Gastrocnemius medialis (tissue), 4 donors: ENCODE results near the gene LIN52. TPM values are rescaled to one million over a fixed set of nuclear protein-coding genes. Genes with fewer than 3 reads are reported as not detected.

Source experiments
- ATAC-seq, 2 donors: fragments of 150-250 bp; one replicate each; pipeline ENCODE4 v1.9.1; 2016
- DNase-seq, 2 donors: peaks; one replicate each; pipeline ENCODE4 v3.0.0-alpha.2; 2019
- H3K27ac ChIP-seq, 4 donors: fragments of 200-600 bp; sonication (generic); 1 replicate in 1 of 4; 2 replicates in 3 of 4; pipeline ENCODE4 v1.5.1; 2016 to 2018; ENCODE audit warnings: mild to moderate bottlenecking in 2 of 4, moderate library complexity in 1 of 4
- H3K27me3 ChIP-seq, 3 donors: fragments of 200-600 bp; sonication (generic) in 2 of 3; 1 replicate in 1 of 3; 2 replicates in 2 of 3; pipeline versions ENCODE4 v1.5.1 to v1.6.0; 2016 to 2019; ENCODE audit warnings: mild to moderate bottlenecking in 1 of 3, moderate library complexity in 1 of 3
- H3K36me3 ChIP-seq, 2 donors: fragments of 200-600 bp; sonication (generic) in 1 of 2; one replicate each; pipeline ENCODE4 v1.5.1; 2017 to 2018
- H3K4me1 ChIP-seq, 2 donors: fragments of 200-600 bp; sonication (generic) in 1 of 2; one replicate each; pipeline ENCODE4 v1.5.1; 2016 to 2017; ENCODE audit warnings: mild to moderate bottlenecking in 2 of 2
- H3K4me3 ChIP-seq, 4 donors: fragments of 200-600 bp; sonication (generic) in 3 of 4; 1 replicate in 1 of 4; 2 replicates in 3 of 4; pipeline ENCODE4 v1.5.1; 2016 to 2019; ENCODE audit warnings: mild to moderate bottlenecking in 2 of 4
- H3K9me3 ChIP-seq, 3 donors: fragments of 200-600 bp; sonication (generic) in 2 of 3; 1 replicate in 1 of 3; 2 replicates in 2 of 3; pipeline ENCODE4 v1.5.1; 2016 to 2019
- POLR2A ChIP-seq, 2 donors: fragments of 450-650 bp; IDR thresholded peaks; one replicate each; pipeline ENCODE4 v1.6.1; 2017; ENCODE audit warnings: antibody characterized with exemption in 2 of 2, mild to moderate bottlenecking in 2 of 2, moderate library complexity in 2 of 2
- in situ Hi-C, 4 donors: fragments of 200-750 bp; cut with MboI; loops; one replicate each; pipeline versions ENCODE4 v1.15.0 to v1.8.0; 2017; ENCODE audit warnings: low sequenced_read_pairs in 4 of 4
- intact Hi-C: fragments of 100-400 bp; cut with DNase I; formaldehyde crosslinking; loops from one replicate; pipeline ENCODE4 v1.15.1; 2023; ENCODE audit warnings: low total_unique reads
- total RNA-seq, 4 donors: library from RNA; depleted of rRNA; stranded (reverse); fragments of >200 nt; gene quantifications; one replicate each; pipeline versions ENCODE4 v1.1.0 to v1.2.3, GENCODE V29; 2016
- TF ChIP-seq, protein P1 (sequence below), 5 experiments: fragments of 450-650 bp in 3 of 5; fragments of 200-600 bp in 2 of 5; sonication (generic) in 2 of 5; IDR thresholded peaks in 4 of 5; conservative IDR thresholded peaks in 1 of 5; 1 replicate in 4 of 5; 2 replicates in 1 of 5; pipeline ENCODE4 v1.5.1; 2016 to 2019; ENCODE audit warnings: antibody characterized with exemption in 5 of 5, mild to moderate bottlenecking in 3 of 5, moderate library complexity in 3 of 5

LIN52 gene
- total RNA-seq, 4 donors from 2014 or later = 3.4 to 5.6 (median 4.3) TPM

DNA sequence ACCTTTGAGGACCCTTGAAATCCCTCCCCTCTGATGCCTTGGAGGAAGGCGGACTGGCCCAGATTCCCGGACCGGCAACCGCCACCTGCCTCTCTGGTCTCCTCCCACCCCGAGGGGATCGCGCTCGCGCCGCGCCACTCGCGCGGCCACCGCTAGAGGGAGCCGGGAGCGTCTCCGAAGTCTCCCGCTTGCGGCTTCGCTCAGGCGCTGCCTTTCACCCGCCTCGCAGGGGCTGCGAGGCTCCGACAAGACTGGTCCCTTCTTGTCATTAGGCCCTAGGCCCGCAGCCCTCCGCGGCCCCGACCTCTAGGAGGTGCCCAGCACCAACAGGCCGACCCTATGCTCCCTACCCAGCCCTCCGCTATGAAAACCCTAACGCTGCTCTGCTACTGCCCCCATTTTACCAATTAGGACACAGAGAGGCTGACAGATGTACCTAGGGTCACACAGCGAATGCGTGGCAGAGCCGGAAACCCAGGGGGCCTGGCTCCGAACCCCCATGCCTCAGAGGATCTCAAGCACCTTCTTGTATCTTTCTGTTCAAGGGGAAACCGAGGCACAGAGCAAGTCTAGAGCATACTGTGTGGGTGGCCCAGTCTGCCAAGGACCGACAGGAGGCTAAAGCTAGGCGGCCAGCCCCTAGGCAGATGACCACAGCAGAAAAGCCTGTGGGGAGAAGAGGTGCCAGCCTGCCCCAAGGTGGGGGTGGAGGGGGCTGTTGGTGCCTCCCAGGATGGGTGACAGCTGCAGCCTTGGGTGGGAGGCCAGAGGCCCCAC lies 133.1 kb downstream of the LIN52 start:
- no peak overlapping the region for H3K27ac ChIP-seq
- DNase-seq = peak; percentile 6 to 42
- TF ChIP-seq, protein P1, sequence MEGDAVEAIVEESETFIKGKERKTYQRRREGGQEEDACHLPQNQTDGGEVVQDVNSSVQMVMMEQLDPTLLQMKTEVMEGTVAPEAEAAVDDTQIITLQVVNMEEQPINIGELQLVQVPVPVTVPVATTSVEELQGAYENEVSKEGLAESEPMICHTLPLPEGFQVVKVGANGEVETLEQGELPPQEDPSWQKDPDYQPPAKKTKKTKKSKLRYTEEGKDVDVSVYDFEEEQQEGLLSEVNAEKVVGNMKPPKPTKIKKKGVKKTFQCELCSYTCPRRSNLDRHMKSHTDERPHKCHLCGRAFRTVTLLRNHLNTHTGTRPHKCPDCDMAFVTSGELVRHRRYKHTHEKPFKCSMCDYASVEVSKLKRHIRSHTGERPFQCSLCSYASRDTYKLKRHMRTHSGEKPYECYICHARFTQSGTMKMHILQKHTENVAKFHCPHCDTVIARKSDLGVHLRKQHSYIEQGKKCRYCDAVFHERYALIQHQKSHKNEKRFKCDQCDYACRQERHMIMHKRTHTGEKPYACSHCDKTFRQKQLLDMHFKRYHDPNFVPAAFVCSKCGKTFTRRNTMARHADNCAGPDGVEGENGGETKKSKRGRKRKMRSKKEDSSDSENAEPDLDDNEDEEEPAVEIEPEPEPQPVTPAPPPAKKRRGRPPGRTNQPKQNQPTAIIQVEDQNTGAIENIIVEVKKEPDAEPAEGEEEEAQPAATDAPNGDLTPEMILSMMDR (IDR thresholded peaks at IDR 0.05 in 4 of 5, conservative IDR thresholded peaks at IDR 0.05 in 1 of 5) = peak; percentile 63 to 90 (median 78)
- TF ChIP-seq POLR2A (IDR thresholded peaks at IDR 0.05) = no peak
- in situ Hi-C loops = no loop called here
- no peaks in the 10 kb centered on the region for H3K9me3 ChIP-seq
- intact Hi-C loops = loop anchor here (5.0 kb wide), 1 partner anchor 34 kb away; no protein-coding TSS in a partner anchor
- ATAC-seq = peak; percentile 56 to 92
- peaks cover 0 to 10% (median 9%) of the 10 kb centered on the region in 3 donors for H3K27me3 ChIP-seq
- no peaks in the 10 kb centered on the region for H3K36me3 ChIP-seq
- H3K4me1 ChIP-seq = peaks cover 0 to 5% of the 10 kb centered on the region in 2 donors
- peak overlapping the region in 3 of 4 donors; percentile 9 to 39 (median 35) for H3K4me3 ChIP-seq

DNA sequence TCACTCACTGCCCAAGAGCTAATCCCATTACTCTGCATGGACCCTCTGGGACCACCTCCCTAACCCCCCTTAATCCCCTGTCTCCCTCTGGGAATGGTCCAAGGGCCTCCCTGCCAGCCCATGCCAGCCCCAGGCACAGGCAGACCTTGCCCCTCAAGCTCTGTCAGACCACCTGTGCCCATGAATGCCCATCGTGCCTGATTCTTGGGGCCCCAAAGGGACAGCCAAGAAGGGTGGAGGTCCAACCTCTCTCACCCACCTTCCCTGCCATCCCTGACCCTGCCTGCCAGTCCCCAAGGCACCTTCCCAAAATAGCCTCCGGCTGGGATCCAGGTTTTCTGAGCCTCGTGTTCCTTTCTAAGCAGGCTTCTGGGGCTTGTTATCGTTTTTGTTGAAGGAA lies 133.7 kb downstream of the LIN52 start:
- Histone ChIP-seq H3K9me3 (no peaks in the 10 kb centered on the region), H3K27ac (no peak overlapping the region), H3K4me1 (peaks cover 0 to 5% of the 10 kb centered on the region in 2 donors), H3K36me3 (no peaks in the 10 kb centered on the region), H3K4me3 (no peak overlapping the region), H3K27me3 (peaks cover 0 to 10% (median 9%) of the 10 kb centered on the region in 3 donors)
- in situ Hi-C loops (no loop called here), intact Hi-C loops (loop anchor here (5.0 kb wide), 1 partner anchor 34 kb away; no protein-coding TSS in a partner anchor)
- DNase-seq (no peak), ATAC-seq (no peak)
- no peak for TF ChIP-seq POLR2A (IDR thresholded peaks at IDR 0.05)
- TF ChIP-seq, protein P1 (IDR thresholded peaks at IDR 0.05 in 4 of 5, conservative IDR thresholded peaks at IDR 0.05 in 1 of 5) = no peak

DNA sequence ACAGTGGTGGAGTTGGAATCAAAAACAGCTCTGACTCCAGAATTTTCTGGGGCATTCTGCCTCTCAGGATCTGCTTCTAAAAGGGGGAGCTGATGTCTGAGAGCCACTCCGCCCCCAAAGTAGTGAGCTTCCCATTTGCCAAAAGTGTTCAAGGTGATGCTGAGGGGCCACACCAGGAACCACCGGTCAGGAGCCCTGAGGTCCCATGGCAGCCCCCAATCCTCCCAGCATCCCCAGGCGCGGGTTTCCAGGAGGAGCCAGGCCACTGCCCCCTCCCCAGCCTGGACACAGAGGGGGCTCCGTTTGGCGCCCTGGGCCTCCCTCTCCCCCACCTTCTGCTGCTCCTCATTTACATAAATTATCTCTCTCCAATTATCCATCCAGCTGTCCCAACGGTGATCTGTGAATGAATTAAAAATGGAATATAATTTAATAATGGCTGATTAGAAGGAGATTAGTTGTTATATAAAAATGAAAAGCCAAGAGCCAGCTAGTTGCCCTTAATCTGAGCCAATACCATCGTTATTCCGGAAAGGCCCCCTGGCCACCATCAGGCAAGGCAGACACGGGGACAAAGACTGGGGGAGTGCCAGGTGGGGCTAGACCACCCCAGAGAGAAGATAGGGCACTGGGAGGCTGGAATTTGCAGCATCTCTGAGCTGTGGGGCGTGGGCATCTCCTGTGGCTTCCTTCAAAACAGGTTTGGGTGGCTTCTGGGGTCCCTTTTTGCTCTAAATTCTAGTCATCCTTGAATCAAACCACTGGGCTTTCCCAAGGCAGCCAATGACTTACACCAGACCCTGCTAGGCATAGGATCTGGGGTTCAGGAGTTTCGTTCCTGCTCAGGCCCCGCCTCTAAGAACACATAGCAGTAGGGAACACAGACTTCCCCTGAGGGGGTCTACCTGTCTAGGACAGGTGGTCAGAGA lies 134.8 kb downstream of the LIN52 start:
- Histone ChIP-seq H3K27me3 (peaks cover 0 to 10% (median 9%) of the 10 kb centered on the region in 3 donors), H3K27ac (no peak overlapping the region), H3K4me1 (peaks cover 0 to 5% of the 10 kb centered on the region in 2 donors), H3K9me3 (no peaks in the 10 kb centered on the region), H3K36me3 (no peaks in the 10 kb centered on the region), H3K4me3 (no peak overlapping the region)
- DNase-seq (no peak), ATAC-seq (no peak)
- in situ Hi-C loops (no loop called here), intact Hi-C loops (loop anchor here (5.0 kb wide), 1 partner anchor 33 kb away; no protein-coding TSS in a partner anchor)
- no peak for TF ChIP-seq POLR2A (IDR thresholded peaks at IDR 0.05)
- TF ChIP-seq, protein P1 (IDR thresholded peaks at IDR 0.05 in 4 of 5, conservative IDR thresholded peaks at IDR 0.05 in 1 of 5) = no peak

DNA sequence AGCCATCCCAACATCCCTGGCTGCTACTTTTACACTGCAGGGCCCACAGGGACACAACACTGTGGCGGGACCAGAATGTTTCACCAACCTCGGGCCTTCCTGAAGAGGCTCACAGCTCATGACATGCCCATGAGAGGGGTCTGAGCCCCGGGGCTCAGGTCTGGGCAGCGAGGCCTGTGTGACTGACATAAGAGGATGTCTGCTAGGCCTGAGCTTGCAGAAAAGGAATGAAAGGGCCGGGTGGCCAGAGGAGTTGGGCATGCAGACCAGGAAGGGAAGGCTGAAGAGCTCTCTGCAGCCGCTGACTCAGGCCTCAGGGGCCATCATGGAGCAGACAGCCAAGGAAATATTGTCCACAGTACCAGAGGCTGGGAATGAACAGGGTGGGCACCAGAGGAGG lies 136.2 kb downstream of the LIN52 start:
- Histone ChIP-seq H3K4me1 (peaks cover 0 to 5% of the 10 kb centered on the region in 2 donors), H3K27ac (no peak overlapping the region), H3K27me3 (peaks cover 0 to 10% (median 9%) of the 10 kb centered on the region in 3 donors), H3K36me3 (no peaks in the 10 kb centered on the region), H3K9me3 (no peaks in the 10 kb centered on the region), H3K4me3 (no peak overlapping the region)
- in situ Hi-C loops = no loop called here
- DNase-seq (no peak), ATAC-seq (no peak)
- no peak for TF ChIP-seq POLR2A (IDR thresholded peaks at IDR 0.05)
- TF ChIP-seq, protein P1 (IDR thresholded peaks at IDR 0.05 in 4 of 5, conservative IDR thresholded peaks at IDR 0.05 in 1 of 5) = no peak
- intact Hi-C loops = no loop called here
